OCI-LY3 (cell line): ENCODE results near the gene CHID1.

Source experiments
- CTCF ChIP-seq: fragments of 200-600, 300-600 bp; sonication (generic); IDR thresholded peaks from 2 replicates; pipeline ENCODE4 v1.5.1; 2014; ENCODE audit warnings: antibody characterized with exemption, low read length, low read depth
- EZH2phosphoT487 ChIP-seq: fragments of 200-600 bp; shearing (Covaris generic); IDR thresholded peaks from 2 replicates; pipeline ENCODE4 v1.6.1; 2018; ENCODE audit warnings: antibody characterized with exemption, mixed run types, low read depth

- TF ChIP-seq CTCF (no peak), EZH2phosphoT487 (no peak)
Observed at GRCh38 chr11:957212-957920, 46.8 kb upstream of the CHID1 start.
